ENCODE measurements around the gene HSF4.
A peak's percentile ranks its signal among the peaks of the same experiment; 100 is the strongest.

The HSF4 gene

DNA sequence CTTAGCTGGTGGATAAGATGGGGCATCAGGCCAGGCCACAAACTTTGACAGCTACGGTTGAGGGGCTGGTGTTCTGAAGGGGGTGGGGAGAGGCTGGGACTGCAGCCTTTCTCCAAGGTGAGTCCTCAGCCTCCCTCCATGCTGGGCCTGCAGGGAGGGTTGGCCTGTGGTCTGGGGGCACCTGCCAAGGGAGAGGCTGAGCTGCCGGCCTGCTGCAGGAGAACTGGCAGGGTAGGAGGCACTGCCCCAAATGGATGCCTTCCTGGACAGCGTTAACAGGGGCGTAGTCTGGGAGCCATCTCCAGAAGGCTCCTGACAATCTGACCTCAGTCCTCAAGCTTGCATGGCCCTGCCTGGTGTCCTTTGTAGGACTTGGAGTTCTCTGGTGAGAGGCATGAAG, 39.5 kb downstream of the HSF4 start:
- no peak for DNase-seq

DNA sequence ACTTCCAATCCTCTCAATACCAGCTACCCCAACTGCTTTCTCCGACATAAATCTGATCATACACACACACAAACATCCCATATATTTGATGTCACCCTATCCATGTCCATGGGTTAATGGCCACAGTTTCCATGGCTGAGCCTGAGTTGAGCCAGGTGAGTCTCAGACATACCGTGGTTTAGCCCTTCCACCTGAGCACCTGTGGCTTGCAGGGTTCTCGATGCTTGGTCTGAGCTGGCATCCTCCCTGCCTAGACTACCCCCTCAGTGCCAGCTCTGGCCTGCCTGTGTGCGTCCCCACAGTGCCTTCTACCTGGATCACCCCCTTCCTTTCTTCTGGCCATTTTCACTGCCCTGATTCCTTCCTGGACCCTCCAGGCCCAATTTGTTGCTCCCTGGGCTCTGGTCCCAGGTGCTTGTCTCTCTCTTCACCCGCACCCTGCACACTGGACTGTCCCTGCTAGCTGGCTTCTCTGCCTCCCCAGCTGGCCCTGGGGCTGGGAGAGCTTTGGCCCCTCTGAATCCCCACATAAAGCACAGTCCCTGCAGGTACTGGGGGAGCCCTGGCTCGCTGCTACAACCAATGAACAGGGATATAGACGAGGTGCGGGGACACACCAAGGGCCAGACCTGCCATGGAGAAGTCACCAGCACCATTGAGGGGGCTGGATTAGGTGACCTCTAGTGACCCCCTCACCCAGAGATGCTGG, 41.7 kb downstream of the HSF4 start:
- no peak for DNase-seq

DNA sequence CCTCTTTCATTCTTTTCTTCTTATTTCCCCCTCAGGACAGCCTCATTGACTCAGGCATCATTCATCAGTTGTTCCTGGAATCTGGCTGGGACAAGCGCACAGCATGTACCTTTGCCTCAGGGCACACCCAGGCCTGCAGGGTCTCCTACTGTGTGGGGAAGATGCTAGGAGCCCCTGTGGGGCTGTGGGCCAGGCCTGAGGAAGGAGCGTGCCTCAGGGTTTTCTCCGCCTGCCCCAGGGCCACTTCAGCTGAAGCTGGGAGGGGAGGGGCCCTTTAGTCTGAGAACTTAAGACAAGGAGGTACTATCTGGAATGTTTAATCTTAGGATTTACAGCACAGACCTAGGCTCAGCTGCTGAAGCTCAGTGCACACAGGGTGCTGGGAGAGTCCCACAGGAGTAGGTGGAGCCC, 42.3 kb downstream of the HSF4 start:
- no peak for DNase-seq

DNA sequence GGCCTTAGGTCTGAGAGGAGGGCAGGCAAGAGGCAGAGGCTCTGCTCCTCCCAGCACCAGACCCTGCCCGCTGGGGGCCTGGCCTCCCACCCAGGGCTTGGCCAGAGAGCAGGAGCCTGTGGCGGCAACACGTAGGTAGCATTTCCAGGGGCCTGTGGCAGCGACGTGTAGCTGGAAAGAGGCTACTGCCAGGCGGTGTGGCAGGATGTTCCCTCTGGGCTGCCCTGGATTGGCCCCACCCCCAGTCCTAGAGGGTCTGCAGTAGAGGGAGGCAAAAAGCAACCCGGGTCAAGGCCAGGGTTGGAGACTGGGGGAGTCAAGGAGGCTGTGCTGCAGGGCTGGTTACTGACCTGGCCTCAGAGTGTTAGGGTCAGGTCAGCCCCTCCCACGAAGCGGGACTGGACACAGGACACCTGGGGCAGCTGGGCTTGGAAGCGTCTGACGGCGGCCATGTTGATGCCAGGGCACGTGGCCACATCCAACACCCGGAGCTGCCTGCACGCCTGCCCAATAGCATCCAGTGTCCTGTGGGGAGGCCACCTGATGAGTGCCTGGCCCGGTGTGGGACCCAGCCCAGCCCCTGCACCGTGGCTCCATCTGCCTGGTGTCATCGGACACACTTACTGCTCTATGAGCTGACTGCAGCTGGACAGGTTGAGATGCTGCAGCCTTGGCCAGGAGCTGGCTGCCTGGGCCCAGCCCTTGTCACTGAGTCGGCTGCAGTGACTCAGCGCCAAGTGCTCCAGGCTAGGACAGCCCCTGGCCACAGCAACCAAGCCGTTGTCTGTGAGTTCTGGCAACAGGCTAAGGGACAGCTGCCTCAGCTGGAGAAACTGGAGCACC, 42.9 kb downstream of the HSF4 start:
- DNase-seq = peak; percentile 43

DNA sequence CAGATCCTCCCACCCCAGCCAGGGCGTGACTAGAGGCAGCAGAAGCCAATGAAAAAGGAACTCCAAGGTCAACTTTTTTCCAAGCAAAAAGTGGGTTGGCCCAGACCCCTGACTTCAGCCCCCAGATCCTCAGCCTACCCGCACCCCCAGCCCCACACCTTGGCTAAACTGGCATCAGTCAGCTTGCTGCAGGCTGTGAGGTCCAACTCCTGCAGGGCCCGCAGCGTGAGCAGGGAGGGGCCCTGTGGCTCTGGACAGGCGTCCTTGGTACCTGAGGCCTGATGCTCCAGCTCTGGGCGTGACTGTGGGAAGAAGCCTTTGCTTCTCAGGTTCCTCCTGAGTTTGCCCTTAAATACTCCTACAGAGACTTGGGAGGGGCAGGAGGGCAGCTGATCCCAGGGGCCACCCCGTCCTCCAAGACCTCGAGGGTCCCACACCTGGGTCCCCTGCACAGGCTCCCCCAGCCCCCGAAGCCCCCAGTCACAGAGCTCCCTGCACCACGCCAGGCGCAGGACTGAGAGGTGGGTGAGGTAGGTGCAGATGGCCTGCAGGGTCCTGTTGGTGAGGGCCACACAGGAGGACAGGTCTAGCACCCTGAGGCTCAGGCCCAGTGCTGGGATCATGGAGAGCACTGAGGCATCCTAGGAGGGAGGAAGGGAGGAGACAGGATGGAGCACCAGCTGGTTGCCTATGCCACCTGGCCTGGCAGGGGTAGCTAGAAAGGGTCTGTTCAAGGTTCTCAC, 43.8 kb downstream of the HSF4 start:
- DNase-seq = no peak

DNA sequence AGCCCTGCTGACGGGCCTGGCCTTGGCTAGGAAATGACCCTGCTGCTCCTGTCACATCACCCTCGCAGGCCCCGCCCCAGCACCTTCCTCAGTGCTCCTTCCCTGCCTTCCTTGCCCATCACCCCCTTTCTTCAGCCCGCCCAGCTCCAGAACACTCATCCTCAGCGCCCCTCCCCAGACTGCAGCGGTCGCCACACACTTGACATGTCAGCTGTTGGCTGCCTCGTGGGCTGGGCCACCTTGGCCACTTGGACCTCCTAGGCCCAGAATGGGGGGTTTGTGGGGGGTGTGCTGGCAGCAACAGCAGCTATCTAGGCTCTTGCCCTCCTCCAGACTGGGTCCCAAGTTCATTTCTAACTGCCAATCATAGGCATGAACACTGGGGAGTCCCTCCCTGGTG, 45.0 kb downstream of the HSF4 start:
- DNase-seq = no peak

DNA sequence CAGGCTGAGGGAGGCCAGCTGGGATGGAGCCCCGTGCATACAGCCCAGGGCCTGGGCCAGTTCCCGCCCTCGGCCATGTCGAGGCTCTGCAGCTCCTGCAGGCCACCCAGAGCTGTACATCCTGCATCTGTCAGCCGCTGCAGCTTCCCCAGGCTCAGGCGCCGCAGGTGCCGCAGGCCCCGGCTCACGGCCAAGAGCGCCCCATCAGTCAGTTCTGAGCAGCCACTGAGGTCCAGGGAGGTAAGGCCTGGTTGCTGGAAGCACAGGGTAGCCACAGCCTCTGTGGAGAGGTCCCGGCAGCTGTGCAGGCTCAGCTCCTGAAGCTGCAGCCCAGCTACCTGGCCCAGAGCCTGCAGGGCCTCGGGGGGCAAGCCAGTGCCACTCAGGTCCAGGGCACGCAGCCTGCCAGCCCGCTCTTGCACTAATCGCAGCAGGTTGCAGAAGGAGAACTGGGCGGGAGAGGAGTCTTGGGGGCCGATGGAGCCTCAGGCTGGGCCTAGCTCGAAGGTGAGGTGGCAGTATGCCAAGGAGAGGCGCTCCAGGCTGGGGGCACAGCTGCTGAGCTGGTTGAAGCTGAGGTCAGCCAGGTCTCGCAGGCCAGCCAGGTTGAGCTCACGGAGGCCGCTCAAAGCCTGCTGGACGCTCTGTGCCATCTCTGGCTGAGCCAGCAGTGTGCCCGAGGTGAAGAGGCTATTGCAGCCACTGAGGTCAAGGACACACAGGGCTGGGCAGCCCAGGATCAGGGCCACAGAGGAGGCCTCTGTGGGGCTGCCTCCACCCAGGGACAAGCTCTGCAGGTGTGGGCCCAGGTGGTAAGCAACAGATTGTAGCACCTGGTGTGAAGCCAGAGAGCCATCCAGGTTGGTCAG, 45.8 kb downstream of the HSF4 start:
- no peak for DNase-seq

DNA sequence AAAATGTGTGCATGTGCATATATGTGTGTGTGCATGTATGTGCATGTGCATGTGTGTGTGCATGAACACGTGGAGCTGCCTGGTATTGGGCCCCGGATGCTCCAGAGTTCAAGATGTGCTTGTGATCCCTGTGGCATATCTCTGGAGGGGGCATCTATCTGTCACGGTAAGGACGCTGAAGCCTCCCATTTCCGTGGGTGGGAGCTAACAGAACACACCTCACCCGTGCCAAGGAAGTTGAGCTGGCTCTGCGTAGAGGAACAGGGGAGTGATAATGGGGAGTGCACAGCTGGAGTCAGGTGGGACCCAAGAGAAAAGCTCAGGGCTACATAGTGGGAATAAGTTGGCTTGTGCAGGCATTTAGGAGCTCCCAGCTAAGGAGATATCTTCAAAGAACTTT, 47.1 kb downstream of the HSF4 start:
- DNase-seq = no peak

DNA sequence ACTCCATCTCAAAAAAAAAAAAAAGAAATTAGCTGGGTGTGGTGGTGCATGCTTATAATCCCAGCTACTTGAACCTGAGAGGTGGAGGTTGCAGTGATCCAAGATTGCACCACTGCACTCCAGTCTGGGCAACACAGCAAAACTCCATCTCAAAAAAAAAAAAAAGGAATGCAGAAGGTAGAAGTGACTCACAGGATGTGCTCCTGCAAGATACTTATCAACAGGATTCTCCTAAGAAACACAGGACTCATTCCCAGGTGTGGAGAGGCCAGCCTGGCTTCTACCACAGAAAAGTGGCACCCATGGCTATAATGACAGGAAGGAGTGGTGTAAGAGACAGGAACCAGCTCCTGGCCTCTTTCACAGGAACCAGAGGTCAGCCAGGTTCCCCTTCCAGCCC, 48.2 kb downstream of the HSF4 start:
- no peak for DNase-seq

DNA sequence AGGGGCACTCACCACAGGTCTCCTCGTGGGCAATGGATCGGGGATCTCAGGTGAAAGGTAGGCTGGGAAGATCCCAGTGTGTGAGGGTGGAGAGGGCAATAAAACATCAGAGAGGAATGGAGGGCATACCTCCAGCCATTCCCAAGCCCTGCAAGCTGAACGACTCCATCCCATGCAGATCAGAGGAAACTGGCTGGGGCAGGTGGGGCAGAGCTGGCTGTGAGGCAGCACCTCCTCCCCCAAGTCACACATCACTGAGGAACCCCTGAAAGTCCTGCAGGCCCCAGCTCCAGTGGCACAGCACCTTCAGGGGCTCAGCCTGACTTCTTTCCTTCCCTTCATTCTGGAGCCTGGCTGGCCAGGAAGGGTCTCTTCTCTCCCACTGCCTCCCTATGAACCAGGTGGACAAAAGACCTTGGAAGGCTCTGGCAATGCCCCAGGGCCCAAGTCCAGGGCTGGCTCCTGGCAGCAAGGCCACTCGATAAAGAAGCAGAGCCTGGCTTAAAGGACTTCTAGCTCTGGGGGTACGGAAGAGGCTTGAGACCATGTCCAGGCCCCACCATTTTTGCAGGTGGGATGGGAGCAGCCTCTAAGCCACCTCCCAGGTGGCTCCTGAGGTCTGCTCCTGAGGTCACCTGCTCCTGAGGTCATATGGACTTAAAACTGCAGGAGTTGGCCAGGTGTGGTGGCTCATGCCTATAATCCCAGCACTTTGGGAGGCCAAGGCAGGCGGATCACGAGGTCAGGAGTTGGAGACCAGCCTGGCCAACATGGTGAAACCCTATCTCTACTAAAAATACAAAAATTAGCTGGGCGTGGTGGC, 48.9 kb downstream of the HSF4 start:
- DNase-seq = no peak

DNA sequence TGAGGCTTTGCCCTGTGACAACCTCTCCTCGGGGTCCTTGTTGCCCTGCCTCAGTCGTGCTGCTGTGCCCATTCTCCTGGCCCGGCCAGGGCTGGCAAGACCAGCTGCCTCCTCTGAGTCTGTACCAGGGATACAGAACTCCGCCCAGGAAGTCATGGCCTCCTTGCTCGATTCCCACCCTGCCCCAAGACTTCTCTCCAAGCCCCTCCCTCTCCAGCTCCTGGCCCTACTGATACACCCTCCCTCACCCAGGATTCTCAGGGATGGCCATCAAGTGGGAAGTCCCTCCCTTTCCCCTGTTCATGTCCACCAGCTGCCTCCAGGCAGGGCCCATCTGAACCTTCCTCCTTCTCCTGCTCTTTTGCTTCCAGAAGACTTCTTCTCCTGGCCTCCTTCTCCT, 51.2 kb downstream of the HSF4 start:
- DNase-seq = no peak

DNA sequence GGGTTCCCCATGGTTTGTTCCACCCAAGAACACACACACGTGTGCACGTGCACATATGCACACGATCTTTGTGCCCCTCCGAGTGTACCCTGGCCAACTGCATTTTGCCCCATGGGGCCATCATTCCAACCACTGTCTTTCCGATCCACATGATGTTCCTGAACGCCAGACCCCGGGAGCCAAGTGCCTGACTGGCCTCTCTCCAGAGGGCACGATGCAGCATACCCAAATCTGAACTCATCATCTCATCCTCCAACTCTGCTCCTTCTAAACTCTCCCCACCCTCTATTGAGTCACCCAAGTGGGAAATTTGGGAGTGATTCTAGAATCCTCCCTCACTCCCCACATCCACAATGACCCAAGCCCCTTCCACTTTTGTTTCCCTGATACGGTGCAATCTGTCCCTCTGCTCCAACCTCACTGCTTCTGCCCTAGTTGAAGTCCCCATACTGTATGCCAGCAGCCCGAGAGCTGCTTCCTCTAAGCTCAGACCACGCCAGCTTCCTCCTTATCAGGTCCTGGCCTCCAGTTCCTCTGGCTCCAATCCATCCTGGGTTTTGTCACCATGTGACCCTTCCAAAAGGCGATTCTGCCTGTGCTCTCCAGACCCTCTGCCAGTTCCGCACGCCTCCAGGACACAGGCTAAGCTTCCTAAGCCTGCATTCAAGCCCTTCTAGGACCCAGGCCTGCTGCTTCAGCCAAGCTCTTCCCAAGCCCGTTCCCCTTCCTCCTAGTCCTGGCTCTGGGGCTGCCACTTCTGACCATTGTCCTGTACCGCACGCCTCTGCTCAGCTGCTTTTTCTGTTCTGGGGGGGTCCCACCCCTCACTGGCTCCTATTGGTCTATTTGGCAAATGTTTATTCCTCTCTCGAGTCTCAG, 52.3 kb downstream of the HSF4 start:
- DNase-seq = no peak
